Stimulated activated CD4-positive, alpha-beta T cell treated with anti-CD3 and anti-CD28 coated beads, TNF-alpha, amount 100 ng/mL, for 24 hours (primary cell): Measurements from ENCODE around the gene SMIM5.
A peak's percentile ranks its signal among the peaks of the same experiment; 100 is the strongest.
"Not testable (repeated sequence)": the region's sequence is repeated elsewhere in the genome, so short reads cannot be mapped to it uniquely, and the experiment has no call there.

Experiments
- DNase-seq, 3 experiments: peaks; one replicate each; pipeline ENCODE4 v3.0.0-alpha.2; 2020; ENCODE audit warnings: low read depth in 3 of 3

Gene SMIM5

GRCh38 chr17:75632863-75633485, at the start of gene SMIM5:
Gene SMIM5 (plus strand): TSS chr17:75633434. CDS start chr17:75640202, 6,768 bp downstream.
- peak; percentile 66 to 79 (median 67) for DNase-seq

GRCh38 chr17:75584849-75585175, 48.4 kb upstream of the SMIM5 start:
- no peak for DNase-seq

GRCh38 chr17:75587675-75588595, 45.3 kb upstream of the SMIM5 start, which contains the start of gene MYO15B:
Gene MYO15B (plus strand): TSS chr17:75587800. CDS start chr17:75588058, 258 bp downstream.
- DNase-seq = peak in 1 of 3 experiments; percentile 47

- DNase-seq = no peak
Measured at GRCh38 chr17:75588596-75589011, 44.6 kb upstream of the SMIM5 start.

- peak; percentile 95 to 98 (median 98) for DNase-seq
Measured at GRCh38 chr17:75589012-75589918, 44.0 kb upstream of the SMIM5 start.

GRCh38 chr17:75589919-75590303, 43.3 kb upstream of the SMIM5 start:
- no peak for DNase-seq

GRCh38 chr17:75590314-75590761, 42.9 kb upstream of the SMIM5 start:
- no peak for DNase-seq

- DNase-seq = no peak
Measured at GRCh38 chr17:75590849-75591721, 42.1 kb upstream of the SMIM5 start.

- no peak for DNase-seq
Measured at GRCh38 chr17:75591722-75592302, 41.4 kb upstream of the SMIM5 start.

- no peak for DNase-seq
Measured at GRCh38 chr17:75592348-75593020, 40.8 kb upstream of the SMIM5 start.

GRCh38 chr17:75593430-75593829, 39.8 kb upstream of the SMIM5 start:
- DNase-seq = not testable (repeated sequence)

- DNase-seq = no peak
Measured at GRCh38 chr17:75594499-75595283, 38.5 kb upstream of the SMIM5 start.

- DNase-seq = no peak
Measured at GRCh38 chr17:75595284-75595919, 37.8 kb upstream of the SMIM5 start.

- DNase-seq = no peak
Measured at GRCh38 chr17:75595920-75596313, 37.3 kb upstream of the SMIM5 start.

GRCh38 chr17:75596320-75597087, 36.7 kb upstream of the SMIM5 start:
- DNase-seq = no peak

GRCh38 chr17:75601057-75601987, 31.9 kb upstream of the SMIM5 start:
- peak in 2 of 3 experiments; percentile 24 to 63 for DNase-seq

- DNase-seq = no peak
Measured at GRCh38 chr17:75602644-75603043, 30.6 kb upstream of the SMIM5 start.
